Left ventricle myocardium inferior (tissue), 1 donor: ENCODE results near the gene CASP14. TPM values are rescaled to one million over a fixed set of nuclear protein-coding genes. Genes with fewer than 3 reads are reported as not detected.
"Not testable (repeated sequence)": the region's sequence is repeated elsewhere in the genome, so short reads cannot be mapped to it uniquely, and the experiment has no call there.

Experiments
- DNase-seq: peaks from one replicate; pipeline ENCODE4 v3.0.0-alpha.2; 2020
- H3K27ac ChIP-seq: fragments of 200-600 bp; replicated peaks from 2 replicates; pipeline ENCODE4 v1.8.0; 2021
- H3K27me3 ChIP-seq: fragments of 200-600 bp; 2 replicates; pipeline ENCODE4 v1.8.0; 2021; ENCODE audit warnings: low read depth
- H3K36me3 ChIP-seq: fragments of 200-600 bp; 2 replicates; pipeline ENCODE4 v1.8.0; 2021
- H3K4me1 ChIP-seq: fragments of 200-600 bp; 2 replicates; pipeline ENCODE4 v1.8.0; 2021
- H3K4me3 ChIP-seq: fragments of 200-600 bp; 2 replicates; pipeline ENCODE4 v1.8.0; 2021; ENCODE audit warnings: mild to moderate bottlenecking, moderate library complexity
- H3K9me3 ChIP-seq: fragments of 200-600 bp; replicated peaks from 2 replicates; pipeline ENCODE4 v1.8.0; 2021
- intact Hi-C: fragments of 100-400 bp; cut with micrococcal nuclease; formaldehyde crosslinking; loops from one replicate; pipeline ENCODE4 v1.11.0; 2022
- total RNA-seq: library from RNA; stranded (reverse); fragmentation: NEBNext Ultra II Directional; extraction: Animal tissue kit (Norgen Biotek cat#: 25700); gene quantifications from one replicate; pipeline ENCODE4 v1.2.1, GENCODE V29; 2021
- TF ChIP-seq, protein P1 (sequence below): fragments of 200-600 bp; IDR thresholded peaks from 2 replicates; pipeline ENCODE4 v1.8.0; 2021; ENCODE audit warnings: antibody characterized with exemption, mild to moderate bottlenecking, borderline replicate concordance
- donor health status: DM: no; HTN: yes; CAD: no; lungs with severe emphysema.

The CASP14 gene
- total RNA-seq, 1 donor from 2014 or later = not detected

DNA sequence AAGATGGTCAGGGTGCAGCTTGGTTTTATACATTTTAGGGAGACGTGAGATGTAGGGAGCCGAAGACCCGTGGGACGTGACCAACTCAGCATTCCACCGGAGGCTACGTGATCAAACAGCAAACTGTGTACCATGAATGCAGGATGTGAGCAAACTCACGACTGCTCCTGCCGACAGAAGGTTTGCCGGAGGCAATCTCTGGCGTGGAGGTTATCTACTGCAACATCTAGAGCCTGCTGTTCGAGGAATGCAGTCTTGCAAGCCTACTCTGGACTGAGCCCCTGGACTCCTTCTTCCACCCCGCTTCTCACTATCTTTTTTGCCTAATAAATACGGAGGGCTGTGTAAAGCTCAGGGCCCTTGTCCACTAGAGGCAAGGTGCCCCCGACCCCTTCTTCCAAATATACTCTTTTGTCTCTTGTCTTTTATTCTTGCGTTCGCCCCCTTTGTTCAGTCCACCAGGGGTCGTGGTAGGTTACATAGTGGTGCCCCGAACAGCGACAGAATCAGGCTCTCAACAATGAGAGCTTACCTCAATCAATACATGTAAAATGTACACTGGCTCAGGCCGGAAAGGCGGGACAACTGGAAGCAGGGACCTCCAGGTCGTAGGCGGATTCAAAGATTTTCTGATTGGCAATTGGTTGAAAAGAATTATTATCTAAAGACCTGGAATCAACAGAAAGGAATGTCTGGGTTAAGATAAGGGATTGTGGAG lies 23.8 kb downstream of the CASP14 start:
- Histone ChIP-seq H3K36me3 (no peaks in the 10 kb centered on the region), H3K9me3 (no peaks in the 10 kb centered on the region), H3K4me1 (no peaks in the 10 kb centered on the region), H3K27me3 (peaks cover 81% of the 10 kb centered on the region), H3K4me3 (no peak overlapping the region), H3K27ac (no peak overlapping the region)
- TF ChIP-seq, protein P1, sequence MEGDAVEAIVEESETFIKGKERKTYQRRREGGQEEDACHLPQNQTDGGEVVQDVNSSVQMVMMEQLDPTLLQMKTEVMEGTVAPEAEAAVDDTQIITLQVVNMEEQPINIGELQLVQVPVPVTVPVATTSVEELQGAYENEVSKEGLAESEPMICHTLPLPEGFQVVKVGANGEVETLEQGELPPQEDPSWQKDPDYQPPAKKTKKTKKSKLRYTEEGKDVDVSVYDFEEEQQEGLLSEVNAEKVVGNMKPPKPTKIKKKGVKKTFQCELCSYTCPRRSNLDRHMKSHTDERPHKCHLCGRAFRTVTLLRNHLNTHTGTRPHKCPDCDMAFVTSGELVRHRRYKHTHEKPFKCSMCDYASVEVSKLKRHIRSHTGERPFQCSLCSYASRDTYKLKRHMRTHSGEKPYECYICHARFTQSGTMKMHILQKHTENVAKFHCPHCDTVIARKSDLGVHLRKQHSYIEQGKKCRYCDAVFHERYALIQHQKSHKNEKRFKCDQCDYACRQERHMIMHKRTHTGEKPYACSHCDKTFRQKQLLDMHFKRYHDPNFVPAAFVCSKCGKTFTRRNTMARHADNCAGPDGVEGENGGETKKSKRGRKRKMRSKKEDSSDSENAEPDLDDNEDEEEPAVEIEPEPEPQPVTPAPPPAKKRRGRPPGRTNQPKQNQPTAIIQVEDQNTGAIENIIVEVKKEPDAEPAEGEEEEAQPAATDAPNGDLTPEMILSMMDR = no peak
- DNase-seq = no peak
- intact Hi-C loops = no loop called here

DNA sequence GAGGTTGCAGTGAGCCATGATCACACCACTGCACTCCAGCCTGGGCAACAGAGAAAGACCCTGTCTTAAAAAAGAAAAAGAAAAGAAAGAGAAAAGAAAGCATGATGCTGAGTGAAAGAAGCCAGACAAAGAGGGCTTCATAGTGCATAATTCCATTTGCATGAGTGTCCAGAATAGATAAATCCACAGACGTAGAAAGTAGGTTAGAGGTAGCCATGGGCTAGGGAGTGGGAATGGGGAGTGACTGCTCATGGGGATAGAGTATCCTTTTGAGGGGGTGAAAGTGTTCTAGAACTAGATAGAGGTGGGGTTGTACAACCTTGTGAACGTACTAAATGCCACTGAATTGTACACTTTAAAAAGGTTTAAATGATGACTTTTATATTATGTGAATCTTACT lies 25.1 kb downstream of the CASP14 start:
- Histone ChIP-seq H3K27me3 (peaks cover 79% of the 10 kb centered on the region), H3K4me1 (no peaks in the 10 kb centered on the region), H3K36me3 (no peaks in the 10 kb centered on the region), H3K9me3 (no peaks in the 10 kb centered on the region), H3K27ac (no peak overlapping the region), H3K4me3 (no peak overlapping the region)
- TF ChIP-seq, protein P1 = no peak
- no peak for DNase-seq
- intact Hi-C loops = no loop called here

DNA sequence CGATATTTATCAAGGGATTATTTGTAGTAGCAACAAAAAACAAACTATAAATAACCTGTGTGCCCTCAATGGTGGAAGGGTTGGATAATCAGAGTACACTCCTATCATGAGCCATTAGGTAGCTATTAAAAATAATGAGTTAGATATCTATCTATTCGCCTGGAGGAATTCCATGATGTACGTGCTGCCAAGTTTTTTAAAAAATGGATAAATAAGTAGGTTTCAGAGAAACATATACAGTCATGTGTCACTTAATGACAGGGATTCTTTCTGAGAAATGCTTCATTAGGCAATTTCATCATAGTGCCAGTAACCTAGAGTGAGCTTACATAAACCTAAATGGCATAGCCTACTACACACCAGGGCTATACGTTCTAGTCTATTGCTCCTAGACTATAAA lies 26.5 kb downstream of the CASP14 start:
- TF ChIP-seq, protein P1 = no peak
- Histone ChIP-seq H3K36me3 (no peaks in the 10 kb centered on the region), H3K27ac (no peak overlapping the region), H3K4me1 (no peaks in the 10 kb centered on the region), H3K27me3 (peaks cover 81% of the 10 kb centered on the region), H3K9me3 (no peaks in the 10 kb centered on the region), H3K4me3 (no peak overlapping the region)
- intact Hi-C loops = no loop called here
- no peak for DNase-seq

DNA sequence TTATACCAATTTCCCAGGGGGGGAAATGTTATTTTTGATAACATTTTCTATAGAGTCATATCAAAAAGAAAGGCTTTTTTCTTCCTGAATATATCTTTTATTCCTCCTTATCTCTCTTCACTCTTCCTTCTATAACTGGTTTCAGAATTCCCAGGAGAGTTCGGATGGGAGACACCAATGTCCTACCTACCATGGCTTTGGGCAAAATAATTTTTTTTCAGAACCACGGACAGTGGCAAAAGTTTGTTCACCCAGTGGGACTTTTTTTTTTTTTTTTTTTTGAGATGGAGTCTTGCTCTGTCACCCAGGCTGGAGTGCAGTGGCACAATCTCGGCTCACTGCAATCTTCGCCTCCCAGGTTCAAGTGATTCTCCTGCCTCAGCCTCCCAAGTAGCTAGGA lies 30.7 kb downstream of the CASP14 start:
- intact Hi-C loops, H3K9me3 ChIP-seq: not testable (repeated sequence)
- peaks cover 89% of the 10 kb centered on the region for H3K27me3 ChIP-seq

DNA sequence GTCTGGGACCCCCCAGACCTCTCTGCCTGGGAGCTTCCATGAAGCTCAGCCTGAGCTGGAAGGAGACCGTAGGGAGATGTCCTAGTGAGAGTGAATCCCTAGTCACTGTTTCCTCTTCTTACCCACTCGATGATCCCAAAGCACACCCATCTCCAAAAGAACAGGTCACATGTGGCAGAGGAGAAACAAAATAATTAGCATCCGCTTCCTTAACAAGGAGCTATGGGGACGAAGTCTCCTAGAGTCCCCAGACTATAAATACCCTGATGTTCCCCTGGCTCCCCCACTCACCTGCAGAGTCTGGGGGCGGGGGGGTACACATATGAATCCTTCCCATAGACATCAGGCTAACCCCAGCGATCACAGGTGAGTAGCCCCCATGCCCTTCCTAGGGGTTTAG lies 32.6 kb downstream of the CASP14 start, which contains the start of gene OR1I1:
Gene OR1I1, plus strand, starts transcription at position 301 of the 400 bp plus-strand sequence. CDS start 4,855 bp downstream, outside the sequence.
- DNase-seq = no peak
- H3K4me1 ChIP-seq = no peaks in the 10 kb centered on the region
- intact Hi-C loops = no loop called here
- H3K4me3 ChIP-seq = no peak within 1 kb of the TSS
- H3K9me3 ChIP-seq = no peaks in the 10 kb centered on the region
- TF ChIP-seq, protein P1 = no peak
- no peak within 1 kb of the TSS for H3K27ac ChIP-seq
- no peaks in the 10 kb centered on the region for H3K36me3 ChIP-seq
- H3K27me3 ChIP-seq = peaks cover 89% of the 10 kb centered on the region

More for the DNA sequence above, 30.7 kb downstream of the CASP14 start:
- not testable (repeated sequence) for DNase-seq, H3K36me3 ChIP-seq, H3K4me3 ChIP-seq, H3K27ac ChIP-seq, H3K4me1 ChIP-seq

DNA sequence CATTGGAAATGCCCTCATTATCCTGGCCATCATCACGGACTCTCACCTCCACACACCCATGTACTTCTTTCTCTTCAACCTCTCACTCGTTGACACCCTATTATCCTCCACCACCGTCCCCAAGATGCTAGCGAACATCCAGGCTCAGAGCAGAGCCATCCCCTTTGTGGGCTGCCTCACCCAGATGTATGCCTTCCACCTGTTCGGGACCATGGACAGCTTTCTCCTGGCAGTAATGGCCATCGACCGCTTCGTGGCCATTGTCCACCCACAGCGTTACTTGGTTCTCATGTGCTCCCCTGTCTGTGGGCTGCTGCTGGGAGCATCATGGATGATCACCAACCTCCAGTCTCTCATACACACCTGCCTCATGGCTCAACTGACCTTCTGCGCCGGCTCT lies 37.9 kb downstream of the CASP14 start:
- peaks cover 80% of the 10 kb centered on the region for H3K27me3 ChIP-seq
- DNase-seq = no peak

More for the DNA sequence above, 37.9 kb downstream of the CASP14 start:
- peaks cover 3% of the 10 kb centered on the region for H3K4me1 ChIP-seq
- no peaks in the 10 kb centered on the region for H3K9me3 ChIP-seq
- no peak overlapping the region for H3K27ac ChIP-seq
- H3K36me3 ChIP-seq = no peaks in the 10 kb centered on the region
- intact Hi-C loops = no loop called here
- H3K4me3 ChIP-seq = no peak overlapping the region
- TF ChIP-seq, protein P1 = no peak
